Neural crest cell (in vitro differentiated cells): ENCODE results near the gene KRTAP4-3. TPM values are rescaled to one million over a fixed set of nuclear protein-coding genes. Genes with fewer than 3 reads are reported as not detected.
"Not testable (repeated sequence)": the region's sequence is repeated elsewhere in the genome, so short reads cannot be mapped to it uniquely, and the experiment has no call there.

Source experiments
- DNase-seq: peaks from one replicate; pipeline ENCODE4 v3.0.0; 2021; ENCODE audit warnings: low read depth, mixed read lengths, low spot score
- H3K27ac Mint-ChIP-seq: one replicate; pipeline ENCODE4 v1.8.0; 2021; ENCODE audit warnings: mild to moderate bottlenecking, mixed read lengths; ENCODE audit not compliant: unreplicated experiment
- H3K27me3 Mint-ChIP-seq: 2 replicates; pipeline ENCODE4 v1.8.0; 2021; ENCODE audit warnings: low read depth, mild to moderate bottlenecking, mixed read lengths
- H3K36me3 Mint-ChIP-seq: 2 replicates; pipeline ENCODE4 v1.8.0; 2021; ENCODE audit warnings: low read depth, mild to moderate bottlenecking, mixed read lengths
- H3K4me1 Mint-ChIP-seq: 2 replicates; pipeline ENCODE4 v1.8.0; 2021; ENCODE audit warnings: mixed read lengths
- H3K4me3 Mint-ChIP-seq: one replicate; pipeline ENCODE4 v1.8.0; 2021; ENCODE audit warnings: mild to moderate bottlenecking, mixed read lengths
- H3K9me3 Mint-ChIP-seq: 2 replicates; pipeline ENCODE4 v1.8.0; 2021; ENCODE audit warnings: mixed read lengths
- total RNA-seq: library from RNA; stranded (reverse); gene quantifications from 2 replicates; pipeline ENCODE4 v1.2.1, GENCODE V29; 2021
- TF ChIP-seq, protein P1 (sequence below): fragments of 200-600 bp; sonication (generic); conservative IDR thresholded peaks from 2 replicates; pipeline ENCODE4 v1.5.0; 2021; ENCODE audit warnings: antibody characterized with exemption, mild to moderate bottlenecking

The KRTAP4-3 gene
- total RNA-seq, 1 donor from 2014 or later: not detected

DNA sequence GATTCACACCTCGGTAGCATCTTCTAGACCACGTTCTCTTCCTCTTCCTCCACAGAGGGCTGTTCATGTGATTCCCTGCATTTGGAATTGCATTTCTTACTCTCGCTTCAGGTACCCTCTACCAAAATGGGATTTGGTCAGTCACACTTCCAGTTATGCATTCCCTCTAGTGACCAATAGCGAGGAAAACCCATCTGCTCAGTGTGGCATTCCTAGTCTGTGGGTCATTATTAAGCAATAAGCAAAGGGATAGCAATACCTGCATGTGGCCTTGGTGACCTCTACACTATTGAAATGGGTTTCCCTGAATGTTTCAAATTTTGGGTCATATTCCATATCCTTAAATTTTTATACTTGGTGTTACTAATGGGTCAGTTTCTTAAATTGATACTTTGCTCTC is 18.0 kb downstream of the KRTAP4-3 start:
- TF ChIP-seq, protein P1, sequence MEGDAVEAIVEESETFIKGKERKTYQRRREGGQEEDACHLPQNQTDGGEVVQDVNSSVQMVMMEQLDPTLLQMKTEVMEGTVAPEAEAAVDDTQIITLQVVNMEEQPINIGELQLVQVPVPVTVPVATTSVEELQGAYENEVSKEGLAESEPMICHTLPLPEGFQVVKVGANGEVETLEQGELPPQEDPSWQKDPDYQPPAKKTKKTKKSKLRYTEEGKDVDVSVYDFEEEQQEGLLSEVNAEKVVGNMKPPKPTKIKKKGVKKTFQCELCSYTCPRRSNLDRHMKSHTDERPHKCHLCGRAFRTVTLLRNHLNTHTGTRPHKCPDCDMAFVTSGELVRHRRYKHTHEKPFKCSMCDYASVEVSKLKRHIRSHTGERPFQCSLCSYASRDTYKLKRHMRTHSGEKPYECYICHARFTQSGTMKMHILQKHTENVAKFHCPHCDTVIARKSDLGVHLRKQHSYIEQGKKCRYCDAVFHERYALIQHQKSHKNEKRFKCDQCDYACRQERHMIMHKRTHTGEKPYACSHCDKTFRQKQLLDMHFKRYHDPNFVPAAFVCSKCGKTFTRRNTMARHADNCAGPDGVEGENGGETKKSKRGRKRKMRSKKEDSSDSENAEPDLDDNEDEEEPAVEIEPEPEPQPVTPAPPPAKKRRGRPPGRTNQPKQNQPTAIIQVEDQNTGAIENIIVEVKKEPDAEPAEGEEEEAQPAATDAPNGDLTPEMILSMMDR: no peak
- Mint-ChIP-seq H3K4me3 (no peak overlapping the region), H3K27me3 (peaks cover 32% of the 10 kb centered on the region), H3K9me3 (no peaks in the 10 kb centered on the region), H3K36me3 (no peaks in the 10 kb centered on the region), H3K27ac (no peak overlapping the region), H3K4me1 (no peaks in the 10 kb centered on the region)
- no peak for DNase-seq

DNA sequence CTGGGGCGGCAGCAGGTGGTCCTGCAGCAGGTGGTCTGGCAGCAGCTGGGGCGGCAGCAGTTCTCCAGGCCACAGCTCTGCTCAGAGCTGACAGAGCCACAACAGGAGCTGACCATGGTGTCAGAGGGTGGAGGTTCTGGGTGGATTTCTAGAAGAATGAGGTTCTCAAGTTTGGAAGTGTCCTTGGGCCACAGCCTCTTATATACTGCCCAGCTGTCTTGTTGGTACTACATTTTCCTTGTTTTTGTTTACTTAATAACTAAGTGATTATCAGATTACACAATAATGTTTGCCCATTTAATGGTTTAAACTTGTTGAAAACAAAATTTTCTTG is 18.4 kb downstream of the KRTAP4-3 start, which contains the start of gene KRTAP4-5:
TSS of gene KRTAP4-5 (minus strand) at position 174 of the 334 bp plus-strand sequence. CDS start at position 116, 58 bp downstream.
- no peaks in the 10 kb centered on the region for H3K4me1 Mint-ChIP-seq
- TF ChIP-seq, protein P1: no peak
- H3K27ac Mint-ChIP-seq: no peak within 1 kb of the TSS
- H3K27me3 Mint-ChIP-seq: peaks cover 28% of the 10 kb centered on the region
- H3K4me3 Mint-ChIP-seq: no peak within 1 kb of the TSS
- H3K9me3 Mint-ChIP-seq: no peaks in the 10 kb centered on the region
- no peaks in the 10 kb centered on the region for H3K36me3 Mint-ChIP-seq
- no peak for DNase-seq

DNA sequence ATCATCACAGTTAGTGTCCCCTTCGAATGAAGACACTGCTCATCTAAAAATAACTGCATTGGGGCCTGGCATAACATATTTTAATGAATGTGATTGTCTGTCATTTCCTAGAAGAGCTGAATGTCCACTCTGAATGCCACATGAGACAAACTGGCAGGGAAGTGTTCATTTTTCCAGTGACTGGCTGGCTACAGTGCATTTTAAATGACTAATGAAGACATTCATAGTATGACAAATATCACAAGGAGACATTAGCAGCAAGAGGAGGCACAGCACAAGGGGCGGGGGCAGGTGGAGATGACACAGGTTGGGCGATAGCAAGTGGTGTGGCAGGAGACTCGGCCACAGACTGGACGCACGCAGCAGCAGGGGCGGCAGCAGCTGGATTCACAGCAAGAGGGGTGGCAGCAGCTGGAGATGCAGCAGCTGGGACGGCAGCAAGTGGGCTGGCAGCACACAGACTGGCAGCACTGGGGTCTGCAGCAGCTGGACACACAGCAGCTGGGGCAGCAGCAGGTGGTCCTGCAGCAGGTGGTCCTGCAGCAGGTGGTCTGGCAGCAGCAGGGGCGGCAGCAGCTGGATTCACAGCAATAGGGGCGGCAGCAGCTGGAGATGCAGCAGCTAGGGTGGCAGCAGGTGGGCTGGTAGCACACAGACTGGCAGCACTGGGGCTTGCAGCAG is 18.9 kb downstream of the KRTAP4-3 start:
- H3K27ac Mint-ChIP-seq, H3K4me1 Mint-ChIP-seq: not testable (repeated sequence)

DNA sequence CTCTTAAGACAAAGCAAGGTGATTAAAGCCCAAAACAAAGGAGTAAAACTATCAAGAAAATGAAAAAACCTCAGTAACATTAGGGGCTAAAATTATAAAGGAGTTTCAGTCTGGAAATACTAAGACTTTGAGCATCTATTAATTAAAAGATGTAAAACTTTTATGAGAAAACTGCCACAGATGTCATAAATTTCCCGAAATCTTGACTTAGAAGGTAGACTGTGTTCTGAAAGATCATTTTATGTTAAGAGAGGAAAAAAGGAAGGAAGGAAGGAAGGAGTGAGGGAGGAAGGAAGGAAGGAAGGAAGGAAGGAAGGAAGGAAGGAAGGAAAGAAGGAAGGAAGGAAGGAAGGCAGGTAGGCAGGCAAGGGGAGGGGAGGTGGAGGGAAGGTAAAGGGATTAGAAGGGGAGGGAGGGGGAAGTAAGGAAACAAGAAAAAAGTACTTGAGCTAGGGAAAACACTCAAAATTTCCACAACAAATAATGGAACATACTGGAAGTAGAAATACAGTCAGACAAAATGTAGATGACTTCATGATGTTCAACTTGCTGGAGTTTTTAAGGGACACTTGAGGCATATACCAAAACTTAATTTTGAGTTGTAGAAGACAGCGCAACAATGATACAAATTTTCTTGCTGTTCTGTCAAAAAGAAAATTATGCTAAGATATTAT is 20.4 kb downstream of the KRTAP4-3 start:
- no peak overlapping the region for H3K27ac Mint-ChIP-seq
- peaks cover 4% of the 10 kb centered on the region for H3K36me3 Mint-ChIP-seq
- no peak for DNase-seq
- H3K27me3 Mint-ChIP-seq: peaks cover 17% of the 10 kb centered on the region
- H3K4me3 Mint-ChIP-seq: no peak overlapping the region
- H3K9me3 Mint-ChIP-seq: peaks cover 7% of the 10 kb centered on the region
- TF ChIP-seq, protein P1: no peak
- H3K4me1 Mint-ChIP-seq: no peaks in the 10 kb centered on the region

More for the DNA sequence above, 18.9 kb downstream of the KRTAP4-3 start:
- peaks cover 26% of the 10 kb centered on the region for H3K27me3 Mint-ChIP-seq
- not testable (repeated sequence) for H3K36me3 Mint-ChIP-seq, DNase-seq, H3K9me3 Mint-ChIP-seq, H3K4me3 Mint-ChIP-seq

DNA sequence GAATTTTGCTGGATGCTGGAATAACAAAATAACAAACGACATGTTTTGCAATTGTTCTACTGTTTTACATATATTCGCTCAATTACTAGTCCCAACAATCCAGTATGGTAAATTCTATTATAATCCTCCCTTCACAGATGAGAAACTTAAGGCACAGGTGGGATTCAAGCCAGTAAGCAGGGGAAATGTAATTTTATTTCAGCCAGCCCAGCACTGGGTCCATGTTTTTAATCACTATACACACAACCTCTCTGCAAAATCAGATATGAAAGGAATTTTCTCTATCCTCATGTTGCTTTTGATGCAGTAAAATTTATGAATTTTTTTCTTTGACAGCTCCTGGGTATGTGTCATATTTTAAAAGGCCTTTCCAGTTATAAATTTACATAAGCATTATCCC is 22.8 kb downstream of the KRTAP4-3 start:
- Mint-ChIP-seq H3K36me3 (peaks cover 10% of the 10 kb centered on the region), H3K4me1 (no peaks in the 10 kb centered on the region), H3K4me3 (no peak overlapping the region), H3K27ac (no peak overlapping the region), H3K9me3 (peaks cover 18% of the 10 kb centered on the region), H3K27me3 (peaks cover 17% of the 10 kb centered on the region)
- no peak for DNase-seq
- TF ChIP-seq, protein P1: no peak

DNA sequence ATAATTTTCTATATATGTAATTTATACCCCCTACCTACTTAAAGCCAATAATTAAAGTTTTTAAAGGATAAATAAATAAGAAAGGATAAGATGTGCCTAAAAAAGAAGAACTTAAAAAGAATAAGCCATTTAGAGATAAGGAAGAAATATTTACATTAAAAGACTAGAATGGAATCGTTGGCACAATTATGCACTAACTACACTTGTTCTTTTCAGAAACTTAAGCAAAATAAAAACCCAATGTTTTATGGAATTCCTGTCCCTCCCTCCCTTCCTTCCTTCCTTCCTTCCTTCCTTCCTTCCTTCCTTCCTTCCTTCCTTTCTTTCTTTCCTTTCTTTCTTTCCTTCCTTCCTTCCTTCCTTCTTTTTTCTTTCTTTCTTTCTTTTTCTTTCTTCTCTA is 23.2 kb downstream of the KRTAP4-3 start:
- TF ChIP-seq, protein P1: no peak
- H3K36me3 Mint-ChIP-seq: peaks cover 10% of the 10 kb centered on the region
- no peak overlapping the region for H3K27ac Mint-ChIP-seq
- no peaks in the 10 kb centered on the region for H3K4me1 Mint-ChIP-seq
- no peak overlapping the region for H3K4me3 Mint-ChIP-seq
- H3K9me3 Mint-ChIP-seq: peaks cover 18% of the 10 kb centered on the region
- H3K27me3 Mint-ChIP-seq: peaks cover 17% of the 10 kb centered on the region
- DNase-seq: no peak
